ENCODE results near the gene NCOA1.

DNA sequence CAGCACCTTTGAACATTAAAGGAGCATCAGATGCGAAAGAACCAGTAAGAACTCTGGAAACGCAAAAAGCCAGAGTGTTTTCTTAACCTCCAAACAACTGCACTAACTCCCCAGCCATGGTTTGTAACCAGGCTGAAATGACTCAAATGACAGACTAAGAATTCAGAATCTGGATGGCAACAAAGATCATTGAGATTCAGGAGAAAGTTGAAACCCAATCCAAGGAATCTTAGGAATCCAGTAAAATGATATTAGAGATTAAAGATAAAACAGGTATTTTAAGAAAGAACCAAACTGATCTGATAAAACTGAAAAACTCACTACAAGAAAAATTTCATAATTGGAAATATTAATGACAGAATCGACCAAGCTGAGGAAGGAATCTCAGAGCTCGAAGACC is 185.4 kb downstream of the NCOA1 start:
- TF ChIP-seq SP1 (IDR thresholded peaks at IDR 0.05): no peak
- TF ChIP-seq ZNF384 (IDR thresholded peaks at IDR 0.05): no peak
- TF ChIP-seq, protein P1, sequence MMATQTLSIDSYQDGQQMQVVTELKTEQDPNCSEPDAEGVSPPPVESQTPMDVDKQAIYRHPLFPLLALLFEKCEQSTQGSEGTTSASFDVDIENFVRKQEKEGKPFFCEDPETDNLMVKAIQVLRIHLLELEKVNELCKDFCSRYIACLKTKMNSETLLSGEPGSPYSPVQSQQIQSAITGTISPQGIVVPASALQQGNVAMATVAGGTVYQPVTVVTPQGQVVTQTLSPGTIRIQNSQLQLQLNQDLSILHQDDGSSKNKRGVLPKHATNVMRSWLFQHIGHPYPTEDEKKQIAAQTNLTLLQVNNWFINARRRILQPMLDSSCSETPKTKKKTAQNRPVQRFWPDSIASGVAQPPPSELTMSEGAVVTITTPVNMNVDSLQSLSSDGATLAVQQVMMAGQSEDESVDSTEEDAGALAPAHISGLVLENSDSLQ (IDR thresholded peaks at IDR 0.05): no peak
- no peak for TF ChIP-seq FOXM1 (IDR thresholded peaks at IDR 0.05; ENCODE audit: borderline replicate concordance)
- no peak for TF ChIP-seq BHLHE40 (IDR thresholded peaks at IDR 0.05; ENCODE audit: borderline replicate concordance)
- TF ChIP-seq FOXK2 (IDR thresholded peaks at IDR 0.05): no peak
- no peak for TF ChIP-seq NFRKB (IDR thresholded peaks at IDR 0.05)
- no peak for TF ChIP-seq ELF4 (IDR thresholded peaks at IDR 0.05)
- TF ChIP-seq HDGF (IDR thresholded peaks at IDR 0.05; ENCODE audit: borderline replicate concordance): no peak
- no peak for TF ChIP-seq TARDBP (IDR thresholded peaks at IDR 0.05)
- TF ChIP-seq LEF1 (IDR thresholded peaks at IDR 0.05; ENCODE audit: borderline replicate concordance): no peak
- TF ChIP-seq ARNT (IDR thresholded peaks at IDR 0.05): no peak
- no peak for TF ChIP-seq SUZ12 (IDR thresholded peaks at IDR 0.05)

All from HEK293T (cell line).